ENCODE measurements around the gene KLRF2.

The KLRF2 gene

DNA sequence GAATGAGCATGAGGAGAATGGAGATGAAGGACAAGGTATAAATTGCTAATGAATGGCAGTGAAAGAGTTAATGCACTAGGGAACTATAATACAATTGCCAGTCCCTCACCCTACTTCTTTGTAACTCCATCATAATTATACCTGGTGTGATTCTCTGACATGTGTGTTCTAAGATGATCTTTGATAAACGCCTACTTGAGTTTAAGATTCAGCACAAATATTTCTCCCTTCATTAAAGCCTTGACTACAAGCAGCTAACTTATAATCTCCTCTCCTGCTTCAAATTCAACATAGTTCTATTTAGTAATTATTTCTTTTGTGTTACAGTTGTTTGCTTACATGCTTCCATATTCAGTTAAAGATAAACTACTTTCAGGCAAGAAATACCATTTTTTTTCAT is 60.5 kb downstream of the KLRF2 start:
- DNase-seq, result no peak

DNA sequence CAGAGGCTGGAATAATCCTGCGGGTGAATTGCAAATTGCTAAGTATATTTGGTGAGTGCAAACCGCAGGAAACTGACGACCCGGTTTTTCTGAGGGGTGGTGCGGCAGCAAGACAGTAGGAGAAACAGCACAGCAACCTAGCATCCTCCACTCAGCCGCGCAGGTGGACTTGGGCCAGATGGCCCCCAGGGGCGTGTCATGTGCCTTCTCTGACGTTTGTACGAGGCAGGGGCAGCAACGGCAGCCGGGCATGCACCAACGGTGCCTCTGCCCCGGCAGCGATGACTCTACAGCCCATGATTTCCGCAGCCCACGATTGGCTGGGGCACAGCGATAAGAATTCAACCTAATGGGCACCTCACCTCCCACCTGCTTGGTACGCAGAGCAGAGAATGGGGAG is 62.0 kb downstream of the KLRF2 start:
- DNase-seq, result peak; percentile 65

DNA sequence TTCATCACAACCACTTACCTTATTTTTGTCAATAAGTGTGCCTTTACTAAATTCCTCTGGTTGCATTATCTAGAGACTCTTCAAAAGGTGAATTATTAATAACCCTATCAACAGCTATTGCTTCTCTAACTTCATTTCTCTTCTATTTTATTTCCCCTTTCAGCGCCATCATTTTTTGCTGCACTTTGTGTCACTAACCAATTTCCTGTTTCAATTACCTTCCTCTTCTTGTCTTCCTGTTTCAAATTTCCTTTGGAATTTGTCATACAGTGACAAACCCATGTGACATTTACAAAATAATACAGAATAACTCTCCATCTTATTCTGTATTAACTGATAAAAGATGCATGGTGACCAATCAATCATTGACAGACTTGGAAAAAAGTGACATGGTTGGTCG is 63.1 kb downstream of the KLRF2 start:
- DNase-seq, result no peak

All from activated effector memory CD4-positive, alpha-beta T cell treated with anti-CD3 and anti-CD28 coated beads, Interleukin-2, amount 50 U/mL, for 16 hours (primary cell).